Loucy (cell line): Measurements from ENCODE around the gene ABCB10.

Experiments
- H2AFZ ChIP-seq: fragments of 200-600 bp; sonication (generic); 2 replicates; pipeline ENCODE4 v1.6.0; 2016; ENCODE audit warnings: antibody characterized with exemption, mild to moderate bottlenecking, low read length, moderate library complexity
- H3F3A ChIP-seq: fragments of 200-600 bp; 2 replicates; pipeline ENCODE4 v1.6.0; 2016; ENCODE audit warnings: antibody characterized with exemption, low read depth, mild to moderate bottlenecking
- H3K27me3 ChIP-seq: fragments of 200-600 bp; sonication (generic); 2 replicates; pipeline ENCODE4 v1.6.1; 2014; ENCODE audit warnings: low read length, mild to moderate bottlenecking; ENCODE audit not compliant: insufficient read depth, poor library complexity, severe bottlenecking
- H3K36me3 ChIP-seq: fragments of 200-600 bp; sonication (generic); 2 replicates; pipeline ENCODE4 v1.6.1; 2016; ENCODE audit warnings: low read length; ENCODE audit not compliant: insufficient read depth
- H3K4me1 ChIP-seq: fragments of 200-600 bp; sonication (generic); 2 replicates; pipeline ENCODE4 v1.5.1; 2014; ENCODE audit warnings: low read length, mild to moderate bottlenecking; ENCODE audit not compliant: insufficient read depth, poor library complexity, severe bottlenecking
- H3K4me2 ChIP-seq: fragments of 200-600 bp; sonication (generic); 2 replicates; pipeline ENCODE4 v1.6.0; 2014; ENCODE audit warnings: antibody characterized with exemption, low read length, low read depth, mild to moderate bottlenecking; ENCODE audit not compliant: poor library complexity, severe bottlenecking
- H3K4me3 ChIP-seq: fragments of 200-600 bp; sonication (generic); 2 replicates; pipeline ENCODE4 v1.5.1; 2014; ENCODE audit warnings: low read length, mild to moderate bottlenecking, mixed read lengths; ENCODE audit not compliant: poor library complexity, severe bottlenecking
- H3K79me2 ChIP-seq: fragments of 200-600 bp; sonication (generic); 2 replicates; pipeline ENCODE4 v1.6.1; 2014; ENCODE audit warnings: low read length; ENCODE audit not compliant: insufficient read depth
- H3K9ac ChIP-seq: fragments of 200-600 bp; sonication (generic); 2 replicates; pipeline ENCODE4 v1.6.0; 2014; ENCODE audit warnings: mild to moderate bottlenecking, low read depth, low read length, moderate library complexity; ENCODE audit not compliant: poor library complexity, severe bottlenecking
- H3K9me2 ChIP-seq: fragments of 200-600 bp; sonication (generic); replicated peaks from 2 replicates; pipeline ENCODE4 v1.6.1; 2016; ENCODE audit warnings: low read depth, low read length, mixed read lengths
- H3K9me3 ChIP-seq: fragments of 200-600 bp; sonication (generic); 2 replicates; pipeline ENCODE4 v1.6.1; 2014; ENCODE audit warnings: mild to moderate bottlenecking, antibody characterized with exemption, low read length, low read depth; ENCODE audit not compliant: insufficient read depth
- H4K20me1 ChIP-seq: fragments of 200-600 bp; sonication (generic); 2 replicates; pipeline ENCODE4 v1.6.0; 2014; ENCODE audit warnings: antibody characterized with exemption, low read length, mild to moderate bottlenecking; ENCODE audit not compliant: insufficient read depth, poor library complexity, severe bottlenecking
- CTCF ChIP-seq: fragments of 200-600 bp; sonication (generic); conservative IDR thresholded peaks from 2 replicates; pipeline ENCODE4 v1.5.1; 2014; ENCODE audit warnings: mild to moderate bottlenecking, antibody characterized with exemption, low read length
- EZH2phosphoT487 ChIP-seq: fragments of 200-600 bp; IDR thresholded peaks from 2 replicates; pipeline ENCODE4 v1.6.1; 2018; ENCODE audit warnings: antibody characterized with exemption, mild to moderate bottlenecking, moderate library complexity, borderline replicate concordance

The ABCB10 gene

GRCh38 chr1:229535230-229535629 lies 23.3 kb downstream of the ABCB10 start:
- Histone ChIP-seq H3K36me3 (peaks cover 6% of the 10 kb centered on the region; the same call in 1 of the 2 replicates), H3K4me1 (no peaks in the 10 kb centered on the region), H3K4me3 (no peak overlapping the region), H3K9ac (no peak overlapping the region), H2AFZ (no peak overlapping the region), H4K20me1 (no peaks in the 10 kb centered on the region), H3F3A (no peaks in the 10 kb centered on the region), H3K9me3 (no peaks in the 10 kb centered on the region), H3K9me2 (no peaks in the 10 kb centered on the region), H3K27me3 (no peaks in the 10 kb centered on the region), H3K79me2 (no peaks in the 10 kb centered on the region), H3K4me2 (no peak overlapping the region)
- no peak for TF ChIP-seq EZH2phosphoT487
- TF ChIP-seq CTCF: no peak

GRCh38 chr1:229531326-229531725 lies 27.2 kb downstream of the ABCB10 start:
- Histone ChIP-seq H3K27me3 (no peaks in the 10 kb centered on the region), H3K9ac (no peak overlapping the region), H3K79me2 (no peaks in the 10 kb centered on the region), H3K4me2 (no peak overlapping the region), H3K4me1 (no peaks in the 10 kb centered on the region), H3K9me2 (no peaks in the 10 kb centered on the region), H3K4me3 (no peak overlapping the region), H4K20me1 (no peaks in the 10 kb centered on the region), H2AFZ (no peak overlapping the region), H3F3A (no peaks in the 10 kb centered on the region), H3K36me3 (no peaks in the 10 kb centered on the region), H3K9me3 (no peaks in the 10 kb centered on the region)
- TF ChIP-seq CTCF: no peak
- TF ChIP-seq EZH2phosphoT487: no peak

- H3K4me1 ChIP-seq: no peaks in the 10 kb centered on the region
- no peaks in the 10 kb centered on the region for H4K20me1 ChIP-seq
- no peak overlapping the region for H3K9ac ChIP-seq
- H3K27me3 ChIP-seq: no peaks in the 10 kb centered on the region
- no peaks in the 10 kb centered on the region for H3F3A ChIP-seq
- H3K9me2 ChIP-seq: no peaks in the 10 kb centered on the region
- no peaks in the 10 kb centered on the region for H3K79me2 ChIP-seq
- H3K36me3 ChIP-seq: no peaks in the 10 kb centered on the region
- H3K4me2 ChIP-seq: no peak overlapping the region
- no peaks in the 10 kb centered on the region for H3K9me3 ChIP-seq
- no peak overlapping the region for H2AFZ ChIP-seq
- no peak overlapping the region for H3K4me3 ChIP-seq
- TF ChIP-seq EZH2phosphoT487: no peak
- TF ChIP-seq CTCF: no peak
Measured at GRCh38 chr1:229529639-229530038, 28.9 kb downstream of the ABCB10 start.
